HepG2 (cell line): ENCODE data around the gene IL5RA. TPM values are rescaled to one million over a fixed set of nuclear protein-coding genes. Genes with fewer than 3 reads are reported as not detected.

Source experiments
- ATAC-seq: fragments of 200-7000 bp; cut with Tn5 transposase; 3 replicates; pipeline ENCODE4 v1.9.1; 2020; ENCODE audit warnings: mild to moderate bottlenecking, moderate library complexity
- BruUV-seq: library from RNA; stranded (reverse); fragments of 400-500 nt; replicated peaks from 2 replicates; lab custom pipeline; 2021; lab: Mats Ljungman, UMichigan
- CTCF ChIA-PET: fragments of 300-600 bp; formaldehyde crosslinking; extraction: SDS; loops from one replicate; lab custom pipeline; 2021; ENCODE audit warnings: low total read pairs, inconsistent platforms, low intra/inter-chr PET ratio; lab: Yijun Ruan, JAX
- POLR2A ChIA-PET: fragments of 350-600 bp; sonication (Branson Sonifier 250); formaldehyde crosslinking; loops from one replicate; lab custom pipeline; 2020; ENCODE audit warnings: antibody characterized with exemption, inconsistent platforms; lab: Yijun Ruan, JAX
- DNase-seq: peaks from one replicate; pipeline ENCODE4 v3.0.0-alpha.2; 2015; ENCODE audit warnings: low spot score
- FAIRE-seq: peaks from 3 replicates; lab custom pipeline; 2011; peaks lifted over from hg19 to GRCh38; lab: Jason Lieb, UNC
- H2AFZ ChIP-seq: one replicate; pipeline ENCODE4 v1.6.1; 2011; ENCODE audit warnings: low read length, inconsistent platforms
- H3K27ac ChIP-seq: fragments of 300-600 bp; 3 replicates; pipeline ENCODE4 v1.8.0; 2011; ENCODE audit warnings: mixed run types, mild to moderate bottlenecking, mixed read lengths, low read length, inconsistent platforms; ENCODE audit not compliant: insufficient read depth; ENCODE audit errors: extremely low read length
- H3K27me3 ChIP-seq, 2 experiments: fragments of 200-600 bp in 1 of 2; 2 replicates in 1 of 2; 3 replicates in 1 of 2; pipeline versions ENCODE4 v1.6.0 to v1.8.0; 2011; ENCODE audit warnings: low read length in 2 of 2, mild to moderate bottlenecking in 2 of 2, moderate library complexity in 2 of 2, inconsistent platforms in 1 of 2; ENCODE audit not compliant: insufficient read depth in 2 of 2, control insufficient read depth in 1 of 2
- H3K36me3 ChIP-seq, 2 experiments: fragments of 200-600 bp in 1 of 2; replicated peaks in 1 of 2; 2 replicates in 1 of 2; 3 replicates in 1 of 2; pipeline versions ENCODE4 v1.5.1 to v1.8.0; 2011; ENCODE audit warnings: low read length in 2 of 2, inconsistent platforms in 1 of 2; ENCODE audit not compliant: insufficient read depth in 2 of 2, control insufficient read depth in 1 of 2
- H3K4me1 ChIP-seq: 2 replicates; pipeline ENCODE4 v1.5.1; 2012; ENCODE audit warnings: low read length, inconsistent platforms; ENCODE audit not compliant: insufficient read depth
- H3K4me2 ChIP-seq: 2 replicates; pipeline ENCODE4 v1.6.0; 2011; ENCODE audit warnings: low read depth, low read length, inconsistent platforms
- H3K4me3 ChIP-seq, 3 experiments: fragments of 200-600 bp in 1 of 3; sonication (generic), shearing (Covaris generic) in 1 of 3; replicated peaks in 1 of 3; 2 replicates each; pipeline ENCODE4 v1.5.1; 2011 to 2016; ENCODE audit warnings: low read length in 3 of 3, inconsistent platforms in 2 of 3, low read depth in 2 of 3, mild to moderate bottlenecking in 2 of 3, control low read depth in 1 of 3, mixed read lengths in 1 of 3; ENCODE audit not compliant: insufficient read depth in 1 of 3
- H3K79me2 ChIP-seq: one replicate; pipeline ENCODE4 v1.6.1; 2011; ENCODE audit warnings: low read length, inconsistent platforms; ENCODE audit not compliant: insufficient read depth
- H3K9ac ChIP-seq: 2 replicates; pipeline ENCODE4 v1.6.0; 2011; ENCODE audit warnings: mild to moderate bottlenecking, low read depth, low read length, inconsistent platforms; ENCODE audit not compliant: insufficient read depth
- H3K9me3 ChIP-seq: 2 replicates; pipeline ENCODE4 v1.5.1; 2012; ENCODE audit warnings: mild to moderate bottlenecking, low read length
- H4K20me1 ChIP-seq: 2 replicates; pipeline ENCODE4 v1.6.0; 2011; ENCODE audit warnings: inconsistent platforms, mild to moderate bottlenecking, low read length, moderate library complexity; ENCODE audit not compliant: insufficient read depth
- SIX4 ChIP-seq: sonication (generic); formaldehyde crosslinking; IDR thresholded peaks from 2 replicates; pipeline ENCODE4 v1.4.0; 2020; ENCODE audit warnings: missing genetic modification reagents
- SRY ChIP-seq: sonication (generic); formaldehyde crosslinking; IDR thresholded peaks from 2 replicates; pipeline ENCODE4 v1.8.0; 2022; ENCODE audit warnings: mild to moderate bottlenecking, missing genetic modification reagents
- TEAD3 ChIP-seq: optimal IDR thresholded peaks from 2 replicates; pipeline ENCODE3; 2016; ENCODE audit warnings: borderline replicate concordance
- ZFP36 ChIP-seq: fragments of 150-350 bp; IDR thresholded peaks from 2 replicates; pipeline ENCODE4 v1.6.1; 2018; ENCODE audit warnings: borderline replicate concordance, low read length, low read depth; ENCODE audit not compliant: partially characterized antibody
- ZNF430 ChIP-seq: sonication (generic); formaldehyde crosslinking; IDR thresholded peaks from 2 replicates; pipeline ENCODE4 v1.9.0; 2021; ENCODE audit warnings: mild to moderate bottlenecking, missing genetic modification reagents
- ZNF468 ChIP-seq: sonication (generic); formaldehyde crosslinking; IDR thresholded peaks from 2 replicates; pipeline ENCODE4 v1.8.0; 2022; ENCODE audit warnings: mild to moderate bottlenecking, moderate library complexity, missing genetic modification reagents
- ZNF883 ChIP-seq: sonication (generic); formaldehyde crosslinking; IDR thresholded peaks from 2 replicates; pipeline ENCODE4 v1.5.1; 2020; ENCODE audit warnings: mild to moderate bottlenecking, missing genetic modification reagents; ENCODE audit errors: not compliant biosample characterization
- WGBS: methylation state at CpG from one replicate; pipeline ENCODE4 v1.1.6; 2017; ENCODE audit warnings: low lambda C conversion rate; 5-methylcytosine and 5-hydroxymethylcytosine counted together
- in situ Hi-C: cut with HindIII; loops from 2 replicates; pipeline ENCODE4 v1.10.0; 2017; ENCODE audit warnings: low pct_unique_long_range_greater_than_20kb; ENCODE audit not compliant: extremely low pct_ligation_motif_present
- intact Hi-C: fragments of 100-400 bp; cut with micrococcal nuclease; formaldehyde crosslinking; loops from one replicate; pipeline ENCODE4 v1.10.0; 2022; ENCODE audit not compliant: unreplicated experiment
- polyA plus RNA-seq, 8 experiments: library from polyadenylated mRNA; depleted of rRNA in 3 of 8; stranded (reverse) in 7 of 8; unstranded in 1 of 8; fragments of >200 nt; fragmentation: Illumina TruSeq in 4 of 8; extraction: Trizol in 4 of 8; gene quantifications; 2 replicates each; pipeline versions ENCODE4 v1.2.1 to v1.2.3, GENCODE V29; 2011 to 2016; ENCODE audit warnings: low read depth in 4 of 8, missing spikeins in 1 of 8, mixed read lengths in 1 of 8; ENCODE audit not compliant: insufficient read depth in 1 of 8
- total RNA-seq, 5 experiments: library from RNA; depleted of rRNA; stranded (reverse); fragments of >200 nt; fragmentation: Illumina TruSeq; extraction: Trizol; gene quantifications; 2 replicates each; pipeline ENCODE4 v1.2.3, GENCODE V29; 2016; ENCODE audit warnings: low read depth in 1 of 5
- TF ChIP-seq, protein P1 (sequence below): sonication (generic); formaldehyde crosslinking; IDR thresholded peaks from 2 replicates; pipeline ENCODE4 v1.4.0; 2020; ENCODE audit warnings: mild to moderate bottlenecking, missing genetic modification reagents
- TF ChIP-seq, protein P2 (sequence below): sonication (generic); formaldehyde crosslinking; IDR thresholded peaks from 2 replicates; pipeline ENCODE4 v1.4.0; 2020; ENCODE audit warnings: missing genetic modification reagents
- TF ChIP-seq, protein P3 (sequence below): sonication (generic); formaldehyde crosslinking; conservative IDR thresholded peaks from 2 replicates; pipeline ENCODE4 v1.8.0; 2022; ENCODE audit warnings: low read depth, missing genetic modification reagents

The IL5RA gene
- total and polyA plus RNA-seq, 2 of the 13 experiments (the other 11 are each of a cell fraction or from before 2014, with no cell fraction given) = not detected

DNA sequence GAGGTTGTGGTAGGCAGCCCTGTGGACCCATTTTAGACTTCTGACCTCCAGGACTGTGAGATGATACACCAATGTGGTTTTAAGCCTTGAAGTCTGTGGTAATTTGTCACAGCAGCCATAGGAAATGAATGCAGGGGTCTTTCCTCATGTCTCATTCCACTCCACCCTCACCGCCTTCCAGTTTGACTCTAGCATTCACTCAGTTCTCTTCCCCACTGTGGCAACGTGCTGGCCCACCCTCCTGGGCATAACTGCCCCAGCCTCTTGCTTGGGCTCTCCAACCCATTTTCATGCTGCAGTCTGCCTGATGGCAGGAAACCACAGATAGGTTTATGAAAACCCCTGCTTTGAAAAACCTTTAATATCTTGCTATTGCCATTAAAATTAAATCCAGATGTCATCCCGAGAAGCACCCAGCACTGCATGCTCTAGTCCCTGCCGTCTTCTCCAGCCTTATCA, 9.2 kb upstream of the IL5RA start:
- Histone ChIP-seq H3K4me3 (no peak overlapping the region), H3K79me2 (no peaks in the 10 kb centered on the region), H3K9me3 (no peaks in the 10 kb centered on the region), H4K20me1 (no peaks in the 10 kb centered on the region), H3K4me1 (no peaks in the 10 kb centered on the region), H3K36me3 (no peaks in the 10 kb centered on the region), H3K4me2 (no peak overlapping the region), H3K9ac (no peak overlapping the region), H3K27me3 (no peaks in the 10 kb centered on the region), H2AFZ (no peak overlapping the region), H3K27ac (no peak overlapping the region)
- in situ Hi-C loops (no loop called here), intact Hi-C loops (no loop called here)
- no peak for ATAC-seq
- FAIRE-seq = no peak
- BruUV-seq = no TSS peak
- no peak for TF ChIP-seq ZFP36
- TF ChIP-seq ZNF883 (CRISPR knock-in tag) = no peak
- no peak for TF ChIP-seq SRY
- TF ChIP-seq, protein P1, sequence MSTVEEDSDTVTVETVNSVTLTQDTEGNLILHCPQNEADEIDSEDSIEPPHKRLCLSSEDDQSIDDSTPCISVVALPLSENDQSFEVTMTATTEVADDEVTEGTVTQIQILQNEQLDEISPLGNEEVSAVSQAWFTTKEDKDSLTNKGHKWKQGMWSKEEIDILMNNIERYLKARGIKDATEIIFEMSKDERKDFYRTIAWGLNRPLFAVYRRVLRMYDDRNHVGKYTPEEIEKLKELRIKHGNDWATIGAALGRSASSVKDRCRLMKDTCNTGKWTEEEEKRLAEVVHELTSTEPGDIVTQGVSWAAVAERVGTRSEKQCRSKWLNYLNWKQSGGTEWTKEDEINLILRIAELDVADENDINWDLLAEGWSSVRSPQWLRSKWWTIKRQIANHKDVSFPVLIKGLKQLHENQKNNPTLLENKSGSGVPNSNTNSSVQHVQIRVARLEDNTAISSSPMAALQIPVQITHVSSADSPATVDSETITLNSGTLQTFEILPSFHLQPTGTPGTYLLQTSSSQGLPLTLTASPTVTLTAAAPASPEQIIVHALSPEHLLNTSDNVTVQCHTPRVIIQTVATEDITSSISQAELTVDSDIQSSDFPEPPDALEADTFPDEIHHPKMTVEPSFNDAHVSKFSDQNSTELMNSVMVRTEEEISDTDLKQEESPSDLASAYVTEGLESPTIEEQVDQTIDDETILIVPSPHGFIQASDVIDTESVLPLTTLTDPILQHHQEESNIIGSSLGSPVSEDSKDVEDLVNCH (CRISPR knock-in tag) = no peak
- TF ChIP-seq SIX4 = no peak
- no peak for TF ChIP-seq ZNF468
- no peak for TF ChIP-seq TEAD3 (CRISPR knock-in tag)
- ChIA-PET POLR2A (no interaction called here), CTCF (no interaction called here)
- no peak for DNase-seq
- WGBS = 32% methylated on average over 4 of the region's 4 CpGs

DNA sequence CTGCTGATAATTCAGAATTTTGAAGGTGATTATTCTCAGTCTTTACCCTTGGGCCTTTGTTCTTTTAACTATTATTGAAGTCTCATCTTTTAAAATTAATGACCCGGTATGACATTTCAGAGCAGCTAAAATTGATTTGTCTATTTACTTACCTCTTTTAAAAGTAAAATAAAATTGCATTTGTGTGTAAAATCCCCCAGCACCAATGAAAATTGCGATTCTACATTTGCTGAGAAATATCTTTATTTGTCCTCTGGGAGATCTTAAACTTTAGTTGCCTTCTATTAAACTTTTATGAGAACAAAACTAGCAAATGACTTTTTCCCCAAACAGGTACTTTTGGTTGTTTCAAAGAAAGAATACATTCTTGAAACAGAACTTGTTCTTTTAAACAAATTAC, 7.5 kb upstream of the IL5RA start:
- ChIA-PET CTCF (no interaction called here), POLR2A (no interaction called here)
- in situ Hi-C loops = no loop called here
- H3K36me3 ChIP-seq = no peaks in the 10 kb centered on the region
- no peak for DNase-seq
- H3K79me2 ChIP-seq = no peaks in the 10 kb centered on the region
- H3K4me2 ChIP-seq = no peak overlapping the region
- WGBS = 20% methylated on average over 2 of the region's 2 CpGs
- H3K27me3 ChIP-seq = 0 out of 5 replicates have a peak, but pooled peaks cover 0 to 3% of the 10 kb centered on the region in 2 experiments
- FAIRE-seq = no peak
- no peak overlapping the region for H3K4me3 ChIP-seq
- intact Hi-C loops = no loop called here
- H4K20me1 ChIP-seq = no peaks in the 10 kb centered on the region
- no peak overlapping the region for H2AFZ ChIP-seq
- H3K27ac ChIP-seq = no peak overlapping the region
- no peak overlapping the region for H3K9ac ChIP-seq
- no TSS peak for BruUV-seq
- no peaks in the 10 kb centered on the region for H3K4me1 ChIP-seq
- H3K9me3 ChIP-seq = no peaks in the 10 kb centered on the region
- ATAC-seq = no peak
- TF ChIP-seq, protein P2, sequence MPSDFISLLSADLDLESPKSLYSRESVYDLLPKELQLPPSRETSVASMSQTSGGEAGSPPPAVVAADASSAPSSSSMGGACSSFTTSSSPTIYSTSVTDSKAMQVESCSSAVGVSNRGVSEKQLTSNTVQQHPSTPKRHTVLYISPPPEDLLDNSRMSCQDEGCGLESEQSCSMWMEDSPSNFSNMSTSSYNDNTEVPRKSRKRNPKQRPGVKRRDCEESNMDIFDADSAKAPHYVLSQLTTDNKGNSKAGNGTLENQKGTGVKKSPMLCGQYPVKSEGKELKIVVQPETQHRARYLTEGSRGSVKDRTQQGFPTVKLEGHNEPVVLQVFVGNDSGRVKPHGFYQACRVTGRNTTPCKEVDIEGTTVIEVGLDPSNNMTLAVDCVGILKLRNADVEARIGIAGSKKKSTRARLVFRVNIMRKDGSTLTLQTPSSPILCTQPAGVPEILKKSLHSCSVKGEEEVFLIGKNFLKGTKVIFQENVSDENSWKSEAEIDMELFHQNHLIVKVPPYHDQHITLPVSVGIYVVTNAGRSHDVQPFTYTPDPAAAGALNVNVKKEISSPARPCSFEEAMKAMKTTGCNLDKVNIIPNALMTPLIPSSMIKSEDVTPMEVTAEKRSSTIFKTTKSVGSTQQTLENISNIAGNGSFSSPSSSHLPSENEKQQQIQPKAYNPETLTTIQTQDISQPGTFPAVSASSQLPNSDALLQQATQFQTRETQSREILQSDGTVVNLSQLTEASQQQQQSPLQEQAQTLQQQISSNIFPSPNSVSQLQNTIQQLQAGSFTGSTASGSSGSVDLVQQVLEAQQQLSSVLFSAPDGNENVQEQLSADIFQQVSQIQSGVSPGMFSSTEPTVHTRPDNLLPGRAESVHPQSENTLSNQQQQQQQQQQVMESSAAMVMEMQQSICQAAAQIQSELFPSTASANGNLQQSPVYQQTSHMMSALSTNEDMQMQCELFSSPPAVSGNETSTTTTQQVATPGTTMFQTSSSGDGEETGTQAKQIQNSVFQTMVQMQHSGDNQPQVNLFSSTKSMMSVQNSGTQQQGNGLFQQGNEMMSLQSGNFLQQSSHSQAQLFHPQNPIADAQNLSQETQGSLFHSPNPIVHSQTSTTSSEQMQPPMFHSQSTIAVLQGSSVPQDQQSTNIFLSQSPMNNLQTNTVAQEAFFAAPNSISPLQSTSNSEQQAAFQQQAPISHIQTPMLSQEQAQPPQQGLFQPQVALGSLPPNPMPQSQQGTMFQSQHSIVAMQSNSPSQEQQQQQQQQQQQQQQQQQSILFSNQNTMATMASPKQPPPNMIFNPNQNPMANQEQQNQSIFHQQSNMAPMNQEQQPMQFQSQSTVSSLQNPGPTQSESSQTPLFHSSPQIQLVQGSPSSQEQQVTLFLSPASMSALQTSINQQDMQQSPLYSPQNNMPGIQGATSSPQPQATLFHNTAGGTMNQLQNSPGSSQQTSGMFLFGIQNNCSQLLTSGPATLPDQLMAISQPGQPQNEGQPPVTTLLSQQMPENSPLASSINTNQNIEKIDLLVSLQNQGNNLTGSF (CRISPR knock-in tag) = no peak
- TF ChIP-seq ZNF430 (CRISPR knock-in tag) = no peak
- TF ChIP-seq, protein P3, sequence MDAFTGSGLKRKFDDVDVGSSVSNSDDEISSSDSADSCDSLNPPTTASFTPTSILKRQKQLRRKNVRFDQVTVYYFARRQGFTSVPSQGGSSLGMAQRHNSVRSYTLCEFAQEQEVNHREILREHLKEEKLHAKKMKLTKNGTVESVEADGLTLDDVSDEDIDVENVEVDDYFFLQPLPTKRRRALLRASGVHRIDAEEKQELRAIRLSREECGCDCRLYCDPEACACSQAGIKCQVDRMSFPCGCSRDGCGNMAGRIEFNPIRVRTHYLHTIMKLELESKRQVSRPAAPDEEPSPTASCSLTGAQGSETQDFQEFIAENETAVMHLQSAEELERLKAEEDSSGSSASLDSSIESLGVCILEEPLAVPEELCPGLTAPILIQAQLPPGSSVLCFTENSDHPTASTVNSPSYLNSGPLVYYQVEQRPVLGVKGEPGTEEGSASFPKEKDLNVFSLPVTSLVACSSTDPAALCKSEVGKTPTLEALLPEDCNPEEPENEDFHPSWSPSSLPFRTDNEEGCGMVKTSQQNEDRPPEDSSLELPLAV (CRISPR knock-in tag) = no peak
